ENCODE data around the gene OOEP.
"Not testable (repeated sequence)": the region's sequence is repeated elsewhere in the genome, so short reads cannot be mapped to it uniquely, and the experiment has no call there.

Gene OOEP

GRCh38 chr6:73393278-73393677 lies 23.6 kb upstream of the OOEP start:
- no peaks in the 10 kb centered on the region for H3K4me1 ChIP-seq (ENCODE audit: insufficient read depth, insufficient read length)
- DNase-seq (ENCODE audit: low read depth, low spot score): no peak
- H3K9me3 ChIP-seq (ENCODE audit: insufficient read depth, low read length): peaks cover 6% of the 10 kb centered on the region; the same call in 1 of the 2 replicates
- H3K36me3 ChIP-seq (ENCODE audit: insufficient read depth, insufficient read length, low read length): no peaks in the 10 kb centered on the region
- H3K27me3 ChIP-seq (ENCODE audit: insufficient read depth, insufficient read length): no peaks in the 10 kb centered on the region
- no peak for TF ChIP-seq SUZ12 (IDR thresholded peaks at IDR 0.05; ENCODE audit: extremely low read depth, insufficient read depth, insufficient read length)
- no peak for TF ChIP-seq ZNF274 (IDR thresholded peaks at IDR 0.05; ENCODE audit: low read depth, low read length)
- TF ChIP-seq YY1 (IDR thresholded peaks at IDR 0.05; ENCODE audit: insufficient read depth, insufficient read length): no peak
- H3K4me3 ChIP-seq (ENCODE audit: insufficient read length, low read depth): no peak overlapping the region
- no peak overlapping the region for H3K9ac ChIP-seq (ENCODE audit: insufficient read length, low read depth)

- H3K4me3 ChIP-seq (ENCODE audit: insufficient read length, low read depth): not testable (repeated sequence)
These were observed 22.5 kb upstream of the OOEP start for GRCh38 chr6:73392188-73392587.

GRCh38 chr6:73391675-73392074 lies 22.0 kb upstream of the OOEP start:
- Histone ChIP-seq H3K36me3 (ENCODE audit: insufficient read depth, insufficient read length, low read length) (no peaks in the 10 kb centered on the region), H3K27me3 (ENCODE audit: insufficient read depth, insufficient read length) (no peaks in the 10 kb centered on the region), H3K9me3 (ENCODE audit: insufficient read depth, low read length) (peaks cover 6% of the 10 kb centered on the region; the same call in 1 of the 2 replicates), H3K4me1 (ENCODE audit: insufficient read depth, insufficient read length) (no peaks in the 10 kb centered on the region), H3K4me3 (ENCODE audit: insufficient read length, low read depth) (no peak overlapping the region), H3K9ac (ENCODE audit: insufficient read length, low read depth) (no peak overlapping the region)
- DNase-seq (ENCODE audit: low read depth, low spot score): no peak
- no peak for TF ChIP-seq ZNF274 (IDR thresholded peaks at IDR 0.05; ENCODE audit: low read depth, low read length)
- TF ChIP-seq YY1 (IDR thresholded peaks at IDR 0.05; ENCODE audit: insufficient read depth, insufficient read length): no peak
- no peak for TF ChIP-seq SUZ12 (IDR thresholded peaks at IDR 0.05; ENCODE audit: extremely low read depth, insufficient read depth, insufficient read length)

More at GRCh38 chr6:73392188-73392587, 22.5 kb upstream of the OOEP start:
- H3K9me3 ChIP-seq (ENCODE audit: insufficient read depth, low read length); H3K36me3 ChIP-seq (ENCODE audit: insufficient read depth, insufficient read length, low read length); DNase-seq (ENCODE audit: low read depth, low spot score); H3K27me3 ChIP-seq (ENCODE audit: insufficient read depth, insufficient read length); H3K9ac ChIP-seq (ENCODE audit: insufficient read length, low read depth); H3K4me1 ChIP-seq (ENCODE audit: insufficient read depth, insufficient read length): not testable (repeated sequence)

GRCh38 chr6:73389854-73390253 lies 20.2 kb upstream of the OOEP start:
- H3K27me3 ChIP-seq (ENCODE audit: insufficient read depth, insufficient read length): no peaks in the 10 kb centered on the region
- DNase-seq (ENCODE audit: low read depth, low spot score): no peak
- H3K9me3 ChIP-seq (ENCODE audit: insufficient read depth, low read length): peaks cover 4% of the 10 kb centered on the region; the same call in 1 of the 2 replicates

GRCh38 chr6:73388800-73389512 lies 19.3 kb upstream of the OOEP start:
- Histone ChIP-seq H3K36me3 (ENCODE audit: insufficient read depth, insufficient read length, low read length) (no peaks in the 10 kb centered on the region), H3K9ac (ENCODE audit: insufficient read length, low read depth) (peak overlapping the region; percentile 77), H3K4me3 (ENCODE audit: insufficient read length, low read depth) (peak overlapping the region; percentile 43), H3K27me3 (ENCODE audit: insufficient read depth, insufficient read length) (no peaks in the 10 kb centered on the region), H3K9me3 (ENCODE audit: insufficient read depth, low read length) (no peaks in the 10 kb centered on the region), H3K4me1 (ENCODE audit: insufficient read depth, insufficient read length) (no peaks in the 10 kb centered on the region)
- TF ChIP-seq YY1 (IDR thresholded peaks at IDR 0.05; ENCODE audit: insufficient read depth, insufficient read length) (no peak), SUZ12 (IDR thresholded peaks at IDR 0.05; ENCODE audit: extremely low read depth, insufficient read depth, insufficient read length) (no peak), ZNF274 (IDR thresholded peaks at IDR 0.05; ENCODE audit: low read depth, low read length) (no peak)
- DNase-seq (ENCODE audit: low read depth, low spot score): peak; percentile 63

More at GRCh38 chr6:73389854-73390253, 20.2 kb upstream of the OOEP start:
- TF ChIP-seq SUZ12 (IDR thresholded peaks at IDR 0.05; ENCODE audit: extremely low read depth, insufficient read depth, insufficient read length) (no peak), YY1 (IDR thresholded peaks at IDR 0.05; ENCODE audit: insufficient read depth, insufficient read length) (no peak), ZNF274 (IDR thresholded peaks at IDR 0.05; ENCODE audit: low read depth, low read length) (no peak)
- Histone ChIP-seq H3K4me3 (ENCODE audit: insufficient read length, low read depth) (no peak overlapping the region), H3K9ac (ENCODE audit: insufficient read length, low read depth) (no peak overlapping the region), H3K36me3 (ENCODE audit: insufficient read depth, insufficient read length, low read length) (no peaks in the 10 kb centered on the region), H3K4me1 (ENCODE audit: insufficient read depth, insufficient read length) (no peaks in the 10 kb centered on the region)

GRCh38 chr6:73388433-73388799 lies 18.7 kb upstream of the OOEP start:
- Histone ChIP-seq H3K9ac (ENCODE audit: insufficient read length, low read depth) (peak overlapping the region; percentile 77), H3K4me3 (ENCODE audit: insufficient read length, low read depth) (peak overlapping the region; percentile 43)

GRCh38 chr6:73382462-73383113 lies 12.9 kb upstream of the OOEP start:
- DNase-seq (ENCODE audit: low read depth, low spot score): no peak
- Histone ChIP-seq H3K4me3 (ENCODE audit: insufficient read length, low read depth) (no peak overlapping the region), H3K36me3 (ENCODE audit: insufficient read depth, insufficient read length, low read length) (no peaks in the 10 kb centered on the region), H3K27me3 (ENCODE audit: insufficient read depth, insufficient read length) (no peaks in the 10 kb centered on the region), H3K4me1 (ENCODE audit: insufficient read depth, insufficient read length) (no peaks in the 10 kb centered on the region), H3K9me3 (ENCODE audit: insufficient read depth, low read length) (no peaks in the 10 kb centered on the region), H3K9ac (ENCODE audit: insufficient read length, low read depth) (no peak overlapping the region)
- TF ChIP-seq SUZ12 (IDR thresholded peaks at IDR 0.05; ENCODE audit: extremely low read depth, insufficient read depth, insufficient read length) (no peak), ZNF274 (IDR thresholded peaks at IDR 0.05; ENCODE audit: low read depth, low read length) (no peak), YY1 (IDR thresholded peaks at IDR 0.05; ENCODE audit: insufficient read depth, insufficient read length) (no peak)

More at GRCh38 chr6:73388433-73388799, 18.7 kb upstream of the OOEP start:
- no peaks in the 10 kb centered on the region for H3K27me3 ChIP-seq (ENCODE audit: insufficient read depth, insufficient read length)
- no peaks in the 10 kb centered on the region for H3K36me3 ChIP-seq (ENCODE audit: insufficient read depth, insufficient read length, low read length)
- H3K9me3 ChIP-seq (ENCODE audit: insufficient read depth, low read length): no peaks in the 10 kb centered on the region
- no peak for DNase-seq (ENCODE audit: low read depth, low spot score)
- H3K4me1 ChIP-seq (ENCODE audit: insufficient read depth, insufficient read length): no peaks in the 10 kb centered on the region
- no peak for TF ChIP-seq SUZ12 (IDR thresholded peaks at IDR 0.05; ENCODE audit: extremely low read depth, insufficient read depth, insufficient read length)
- no peak for TF ChIP-seq YY1 (IDR thresholded peaks at IDR 0.05; ENCODE audit: insufficient read depth, insufficient read length)
- TF ChIP-seq ZNF274 (IDR thresholded peaks at IDR 0.05; ENCODE audit: low read depth, low read length): no peak

GRCh38 chr6:73381531-73381930 lies 11.8 kb upstream of the OOEP start:
- H3K4me3 ChIP-seq (ENCODE audit: insufficient read length, low read depth); H3K36me3 ChIP-seq (ENCODE audit: insufficient read depth, insufficient read length, low read length); H3K27me3 ChIP-seq (ENCODE audit: insufficient read depth, insufficient read length); H3K9me3 ChIP-seq (ENCODE audit: insufficient read depth, low read length); DNase-seq (ENCODE audit: low read depth, low spot score); H3K4me1 ChIP-seq (ENCODE audit: insufficient read depth, insufficient read length); H3K9ac ChIP-seq (ENCODE audit: insufficient read length, low read depth): not testable (repeated sequence)
